ENCODE results near the gene ANKLE1.
"Not testable (repeated sequence)": the region's sequence is repeated elsewhere in the genome, so short reads cannot be mapped to it uniquely, and the experiment has no call there.

The ANKLE1 gene

GRCh38 chr19:17292301-17293074, 10.8 kb downstream of the ANKLE1 start:
- DNase-seq (ENCODE audit: insufficient read length, low spot score) (peak; percentile 98), FAIRE-seq (peak; percentile 96)
- TF ChIP-seq POLR2A (IDR thresholded peaks at IDR 0.05; ENCODE audit: low read depth, low read length) (no peak), POLR2AphosphoS5 (IDR thresholded peaks at IDR 0.05; ENCODE audit: low read depth, low read length) (no peak), TAF1 (IDR thresholded peaks at IDR 0.05; ENCODE audit: low read depth, low read length) (no peak), PAX5 (IDR thresholded peaks at IDR 0.05; ENCODE audit: insufficient read depth, low read length, severe bottlenecking) (no peak), SPI1 (IDR thresholded peaks at IDR 0.05; ENCODE audit: low read depth, low read length) (no peak), POU2F2 (IDR thresholded peaks at IDR 0.05; ENCODE audit: low read depth, low read length) (peak; percentile 54; the same call in 1 of the 2 replicates)

- DNase-seq (ENCODE audit: insufficient read length, low spot score) (no peak), FAIRE-seq (no peak)
- TF ChIP-seq SPI1 (IDR thresholded peaks at IDR 0.05; ENCODE audit: low read depth, low read length), result no peak
- no peak for TF ChIP-seq PAX5 (IDR thresholded peaks at IDR 0.05; ENCODE audit: insufficient read depth, low read length, severe bottlenecking)
- TF ChIP-seq TAF1 (IDR thresholded peaks at IDR 0.05; ENCODE audit: low read depth, low read length), result no peak
- TF ChIP-seq POLR2AphosphoS5 (IDR thresholded peaks at IDR 0.05; ENCODE audit: low read depth, low read length), result no peak
- TF ChIP-seq POLR2A (IDR thresholded peaks at IDR 0.05; ENCODE audit: low read depth, low read length), result no peak
- no peak for TF ChIP-seq POU2F2 (IDR thresholded peaks at IDR 0.05; ENCODE audit: low read depth, low read length)
These were observed 11.9 kb downstream of the ANKLE1 start for GRCh38 chr19:17293605-17294004.

- FAIRE-seq (peak; percentile 56), DNase-seq (ENCODE audit: insufficient read length, low spot score) (peak; percentile 62)
- no peak for TF ChIP-seq TAF1 (IDR thresholded peaks at IDR 0.05; ENCODE audit: low read depth, low read length)
- TF ChIP-seq POU2F2 (IDR thresholded peaks at IDR 0.05; ENCODE audit: low read depth, low read length), result no peak
- TF ChIP-seq SPI1 (IDR thresholded peaks at IDR 0.05; ENCODE audit: low read depth, low read length), result no peak
- no peak for TF ChIP-seq POLR2AphosphoS5 (IDR thresholded peaks at IDR 0.05; ENCODE audit: low read depth, low read length)
These were observed 12.6 kb downstream of the ANKLE1 start for GRCh38 chr19:17294051-17294891.

GRCh38 chr19:17295551-17295950, 13.8 kb downstream of the ANKLE1 start:
- DNase-seq (ENCODE audit: insufficient read length, low spot score); FAIRE-seq: not testable (repeated sequence)

GRCh38 chr19:17296273-17296672, 14.6 kb downstream of the ANKLE1 start:
- no peak for FAIRE-seq
- TF ChIP-seq PAX5 (IDR thresholded peaks at IDR 0.05; ENCODE audit: insufficient read depth, low read length, severe bottlenecking), result no peak
- no peak for DNase-seq (ENCODE audit: insufficient read length, low spot score)

GRCh38 chr19:17296976-17297375, 15.3 kb downstream of the ANKLE1 start:
- DNase-seq (ENCODE audit: insufficient read length, low spot score) (no peak), FAIRE-seq (no peak)
- no peak for TF ChIP-seq SPI1 (IDR thresholded peaks at IDR 0.05; ENCODE audit: low read depth, low read length)
- TF ChIP-seq POU2F2 (IDR thresholded peaks at IDR 0.05; ENCODE audit: low read depth, low read length), result no peak
- no peak for TF ChIP-seq POLR2A (IDR thresholded peaks at IDR 0.05; ENCODE audit: low read depth, low read length)
- no peak for TF ChIP-seq POLR2AphosphoS5 (IDR thresholded peaks at IDR 0.05; ENCODE audit: low read depth, low read length)
- TF ChIP-seq TAF1 (IDR thresholded peaks at IDR 0.05; ENCODE audit: low read depth, low read length), result no peak
- TF ChIP-seq PAX5 (IDR thresholded peaks at IDR 0.05; ENCODE audit: insufficient read depth, low read length, severe bottlenecking), result no peak

- DNase-seq (ENCODE audit: insufficient read length, low spot score) (no peak), FAIRE-seq (no peak)
- TF ChIP-seq PAX5 (IDR thresholded peaks at IDR 0.05; ENCODE audit: insufficient read depth, low read length, severe bottlenecking) (no peak), POLR2AphosphoS5 (IDR thresholded peaks at IDR 0.05; ENCODE audit: low read depth, low read length) (no peak), TAF1 (IDR thresholded peaks at IDR 0.05; ENCODE audit: low read depth, low read length) (no peak), POU2F2 (IDR thresholded peaks at IDR 0.05; ENCODE audit: low read depth, low read length) (no peak), SPI1 (IDR thresholded peaks at IDR 0.05; ENCODE audit: low read depth, low read length) (no peak), POLR2A (IDR thresholded peaks at IDR 0.05; ENCODE audit: low read depth, low read length) (no peak)
These were observed 19.4 kb downstream of the ANKLE1 start for GRCh38 chr19:17300992-17301619.

- peak; percentile 20 for FAIRE-seq
- DNase-seq (ENCODE audit: insufficient read length, low spot score), result no peak
- TF ChIP-seq PAX5 (IDR thresholded peaks at IDR 0.05; ENCODE audit: insufficient read depth, low read length, severe bottlenecking), result no peak
- no peak for TF ChIP-seq POLR2AphosphoS5 (IDR thresholded peaks at IDR 0.05; ENCODE audit: low read depth, low read length)
- no peak for TF ChIP-seq POLR2A (IDR thresholded peaks at IDR 0.05; ENCODE audit: low read depth, low read length)
- TF ChIP-seq SPI1 (IDR thresholded peaks at IDR 0.05; ENCODE audit: low read depth, low read length), result no peak
- no peak for TF ChIP-seq TAF1 (IDR thresholded peaks at IDR 0.05; ENCODE audit: low read depth, low read length)
- no peak; the same call in 1 of the 2 replicates for TF ChIP-seq POU2F2 (IDR thresholded peaks at IDR 0.05; ENCODE audit: low read depth, low read length)
These were observed 20.9 kb downstream of the ANKLE1 start for GRCh38 chr19:17302391-17303166.
